ENCODE measurements around the gene DIAPH1.

Gene DIAPH1

DNA sequence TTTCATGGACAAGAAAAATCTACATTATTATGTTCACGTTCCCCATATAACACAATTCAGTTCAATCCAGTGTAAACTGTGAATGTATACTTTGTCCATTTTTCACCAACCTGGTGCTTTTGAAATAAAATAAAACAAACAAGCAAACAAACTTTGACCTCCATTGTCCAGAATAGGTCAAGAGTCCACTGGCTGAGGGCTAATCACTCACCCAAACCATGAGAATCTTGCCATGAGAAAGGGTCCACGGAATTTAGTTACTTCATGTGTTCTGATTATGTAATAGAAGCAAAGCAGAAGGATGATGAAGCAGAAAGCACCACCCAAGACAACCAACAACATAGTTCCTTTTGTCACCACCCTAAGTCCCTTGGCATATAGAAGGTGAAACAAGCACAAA, 28.7 kb downstream of the DIAPH1 start:
- H2BK5ac ChIP-seq (ENCODE audit: low read depth, low read length, poor library complexity, severe bottlenecking) = no peak overlapping the region
- H3K27ac ChIP-seq (ENCODE audit: low read length, poor library complexity, severe bottlenecking) = no peak overlapping the region
- no peaks in the 10 kb centered on the region for H3K27me3 ChIP-seq (ENCODE audit: control insufficient read depth in 1 of 2, insufficient read depth in 1 of 2, low read length in 2 of 2)
- peaks cover 6 to 26% of the 10 kb centered on the region in 2 experiments for H3K36me3 ChIP-seq (ENCODE audit: control insufficient read depth in 1 of 2, insufficient read depth in 2 of 2, low read depth in 1 of 2, low read length in 2 of 2)
- H3K79me1 ChIP-seq (replicated peaks; ENCODE audit: low read length, poor library complexity, severe bottlenecking) = peaks cover 30% of the 10 kb centered on the region
- no peak overlapping the region for H2BK120ac ChIP-seq (ENCODE audit: low read depth, low read length)
- H3K18ac ChIP-seq (ENCODE audit: low read depth in 1 of 2, low read length in 2 of 2) = no peak overlapping the region
- H3K14ac ChIP-seq (ENCODE audit: low read length in 2 of 2) = no peak overlapping the region
- DNase-seq = no peak
- no peak overlapping the region for H3K4me3 ChIP-seq (ENCODE audit: insufficient read depth in 1 of 2, low read depth in 1 of 2, low read length in 2 of 2)
- no peak overlapping the region for H4K8ac ChIP-seq (ENCODE audit: low read length)
- no peak overlapping the region for H2AK5ac ChIP-seq (ENCODE audit: low read length, severe bottlenecking)
- H2AFZ ChIP-seq (ENCODE audit: low read depth, low read length) = no peak overlapping the region
- no peak overlapping the region for H4K91ac ChIP-seq (ENCODE audit: low read length)
- no peaks in the 10 kb centered on the region for H3K9me3 ChIP-seq (ENCODE audit: control insufficient read depth, low read length)
- no peaks in the 10 kb centered on the region for H3K4me1 ChIP-seq (ENCODE audit: control insufficient read depth, insufficient read depth, low read depth, low read length)
- WGBS = 100% methylated on average over 1 of the region's 2 CpGs
- H2BK12ac ChIP-seq (ENCODE audit: low read length in 2 of 2) = no peak overlapping the region
- H3K9ac ChIP-seq (ENCODE audit: low read length) = no peak overlapping the region
- H3K4me2 ChIP-seq (ENCODE audit: low read length, poor library complexity, severe bottlenecking) = no peak overlapping the region
- H3K4ac ChIP-seq (ENCODE audit: low read depth in 1 of 2, low read length in 2 of 2) = no peak overlapping the region
- H3K23ac ChIP-seq (ENCODE audit: low read length in 2 of 2) = no peak overlapping the region
- H2BK15ac ChIP-seq (ENCODE audit: low read depth, poor library complexity, severe bottlenecking) = no peak overlapping the region

GRCh38 chr5:141586246-141586645, 32.6 kb downstream of the DIAPH1 start:
- no peak overlapping the region for H3K14ac ChIP-seq (ENCODE audit: low read length in 2 of 2)
- H3K4me1 ChIP-seq (ENCODE audit: control insufficient read depth, insufficient read depth, low read depth, low read length) = no peaks in the 10 kb centered on the region
- no peak overlapping the region for H3K4me2 ChIP-seq (ENCODE audit: low read length, poor library complexity, severe bottlenecking)
- no peak overlapping the region for H2BK15ac ChIP-seq (ENCODE audit: low read depth, poor library complexity, severe bottlenecking)
- H3K27me3 ChIP-seq (ENCODE audit: control insufficient read depth in 1 of 2, insufficient read depth in 1 of 2, low read length in 2 of 2) = no peaks in the 10 kb centered on the region
- H3K4ac ChIP-seq (ENCODE audit: low read depth in 1 of 2, low read length in 2 of 2) = no peak overlapping the region
- no peak overlapping the region for H2AK5ac ChIP-seq (ENCODE audit: low read length, severe bottlenecking)
- no peak overlapping the region for H2AFZ ChIP-seq (ENCODE audit: low read depth, low read length)
- no peak overlapping the region for H3K27ac ChIP-seq (ENCODE audit: low read length, poor library complexity, severe bottlenecking)
- 95% methylated on average over 1 of the region's 1 CpG for WGBS
- no peak overlapping the region for H4K91ac ChIP-seq (ENCODE audit: low read length)
- no peak overlapping the region for H3K18ac ChIP-seq (ENCODE audit: low read depth in 1 of 2, low read length in 2 of 2)
- H3K36me3 ChIP-seq (ENCODE audit: control insufficient read depth in 1 of 2, insufficient read depth in 2 of 2, low read depth in 1 of 2, low read length in 2 of 2) = peaks cover 5 to 55% of the 10 kb centered on the region in 2 experiments
- no peak for DNase-seq
- H3K79me1 ChIP-seq (replicated peaks; ENCODE audit: low read length, poor library complexity, severe bottlenecking) = peaks cover 24% of the 10 kb centered on the region
- H4K8ac ChIP-seq (ENCODE audit: low read length) = no peak overlapping the region
- H2BK120ac ChIP-seq (ENCODE audit: low read depth, low read length) = no peak overlapping the region
- H3K4me3 ChIP-seq (ENCODE audit: insufficient read depth in 1 of 2, low read depth in 1 of 2, low read length in 2 of 2) = no peak overlapping the region
- H3K9me3 ChIP-seq (ENCODE audit: control insufficient read depth, low read length) = no peaks in the 10 kb centered on the region
- H2BK5ac ChIP-seq (ENCODE audit: low read depth, low read length, poor library complexity, severe bottlenecking) = no peak overlapping the region
- H2BK12ac ChIP-seq (ENCODE audit: low read length in 2 of 2) = no peak overlapping the region
- no peak overlapping the region for H3K23ac ChIP-seq (ENCODE audit: low read length in 2 of 2)
- H3K9ac ChIP-seq (ENCODE audit: low read length) = no peak overlapping the region

DNA sequence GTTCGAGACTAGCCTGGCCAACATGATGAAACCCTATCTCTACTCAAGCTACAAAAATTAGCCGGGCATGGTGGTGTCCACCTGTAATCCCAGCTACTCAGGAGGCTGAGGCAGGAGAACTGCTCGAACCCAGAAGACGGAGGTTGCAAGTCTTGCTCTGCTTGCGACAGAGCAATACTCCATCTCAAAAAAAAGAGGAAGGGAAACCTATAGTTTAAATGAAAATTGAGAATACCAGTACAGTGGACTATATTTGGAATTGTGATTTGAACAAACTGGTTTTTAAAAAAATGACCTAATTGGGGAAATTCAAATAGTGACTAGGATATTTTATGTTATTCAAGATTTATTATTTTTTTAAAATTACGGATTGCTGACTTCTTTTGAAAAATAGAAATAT, 33.2 kb downstream of the DIAPH1 start:
- over 99% methylated on average over 5 of the region's 6 CpGs for WGBS
- H2BK120ac ChIP-seq (ENCODE audit: low read depth, low read length) = no peak overlapping the region
- H3K18ac ChIP-seq (ENCODE audit: low read depth in 1 of 2, low read length in 2 of 2) = no peak overlapping the region
- no peak overlapping the region for H3K9ac ChIP-seq (ENCODE audit: low read length)
- no peak overlapping the region for H3K4ac ChIP-seq (ENCODE audit: low read depth in 1 of 2, low read length in 2 of 2)
- H3K4me1 ChIP-seq (ENCODE audit: control insufficient read depth, insufficient read depth, low read depth, low read length) = no peaks in the 10 kb centered on the region
- H2AK5ac ChIP-seq (ENCODE audit: low read length, severe bottlenecking) = no peak overlapping the region
- no peak overlapping the region for H2BK5ac ChIP-seq (ENCODE audit: low read depth, low read length, poor library complexity, severe bottlenecking)
- H3K9me3 ChIP-seq (ENCODE audit: control insufficient read depth, low read length) = no peaks in the 10 kb centered on the region
- H3K4me3 ChIP-seq (ENCODE audit: insufficient read depth in 1 of 2, low read depth in 1 of 2, low read length in 2 of 2) = no peak overlapping the region
- no peak overlapping the region for H2BK15ac ChIP-seq (ENCODE audit: low read depth, poor library complexity, severe bottlenecking)
- H3K4me2 ChIP-seq (ENCODE audit: low read length, poor library complexity, severe bottlenecking) = no peak overlapping the region
- peaks cover 20% of the 10 kb centered on the region for H3K79me1 ChIP-seq (replicated peaks; ENCODE audit: low read length, poor library complexity, severe bottlenecking)
- no peak overlapping the region for H4K91ac ChIP-seq (ENCODE audit: low read length)
- H2BK12ac ChIP-seq (ENCODE audit: low read length in 2 of 2) = no peak overlapping the region
- no peak overlapping the region for H3K27ac ChIP-seq (ENCODE audit: low read length, poor library complexity, severe bottlenecking)
- peaks cover 7 to 61% of the 10 kb centered on the region in 2 experiments for H3K36me3 ChIP-seq (ENCODE audit: control insufficient read depth in 1 of 2, insufficient read depth in 2 of 2, low read depth in 1 of 2, low read length in 2 of 2)
- H4K8ac ChIP-seq (ENCODE audit: low read length) = no peak overlapping the region
- no peak overlapping the region for H2AFZ ChIP-seq (ENCODE audit: low read depth, low read length)
- no peak for DNase-seq
- no peak overlapping the region for H3K14ac ChIP-seq (ENCODE audit: low read length in 2 of 2)
- H3K27me3 ChIP-seq (ENCODE audit: control insufficient read depth in 1 of 2, insufficient read depth in 1 of 2, low read length in 2 of 2) = no peaks in the 10 kb centered on the region
- H3K23ac ChIP-seq (ENCODE audit: low read length in 2 of 2) = no peak overlapping the region

- Histone ChIP-seq H3K4ac (ENCODE audit: low read depth in 1 of 2, low read length in 2 of 2) (no peak overlapping the region), H3K23ac (ENCODE audit: low read length in 2 of 2) (no peak overlapping the region), H3K9ac (ENCODE audit: low read length) (no peak overlapping the region), H2AK5ac (ENCODE audit: low read length, severe bottlenecking) (no peak overlapping the region), H3K79me1 (replicated peaks; ENCODE audit: low read length, poor library complexity, severe bottlenecking) (peaks cover 5% of the 10 kb centered on the region), H3K27me3 (ENCODE audit: control insufficient read depth in 1 of 2, insufficient read depth in 1 of 2, low read length in 2 of 2) (no peaks in the 10 kb centered on the region), H2BK15ac (ENCODE audit: low read depth, poor library complexity, severe bottlenecking) (no peak overlapping the region), H2BK120ac (ENCODE audit: low read depth, low read length) (no peak overlapping the region), H3K4me1 (ENCODE audit: control insufficient read depth, insufficient read depth, low read depth, low read length) (peaks cover 8% of the 10 kb centered on the region), H4K8ac (ENCODE audit: low read length) (no peak overlapping the region), H3K14ac (ENCODE audit: low read length in 2 of 2) (no peak overlapping the region), H4K91ac (ENCODE audit: low read length) (no peak overlapping the region), H3K4me3 (ENCODE audit: insufficient read depth in 1 of 2, low read depth in 1 of 2, low read length in 2 of 2) (no peak overlapping the region), H3K27ac (ENCODE audit: low read length, poor library complexity, severe bottlenecking) (no peak overlapping the region), H2BK5ac (ENCODE audit: low read depth, low read length, poor library complexity, severe bottlenecking) (no peak overlapping the region), H2AFZ (ENCODE audit: low read depth, low read length) (no peak overlapping the region), H3K4me2 (ENCODE audit: low read length, poor library complexity, severe bottlenecking) (no peak overlapping the region), H3K36me3 (ENCODE audit: control insufficient read depth in 1 of 2, insufficient read depth in 2 of 2, low read depth in 1 of 2, low read length in 2 of 2) (peaks cover 9 to 85% of the 10 kb centered on the region in 2 experiments), H2BK12ac (ENCODE audit: low read length in 2 of 2) (no peak overlapping the region), H3K9me3 (ENCODE audit: control insufficient read depth, low read length) (no peaks in the 10 kb centered on the region), H3K18ac (ENCODE audit: low read depth in 1 of 2, low read length in 2 of 2) (no peak overlapping the region)
- no peak for DNase-seq
- WGBS = 100% methylated on average over 1 of the region's 2 CpGs
Measured at GRCh38 chr5:141574122-141574510, 44.7 kb downstream of the DIAPH1 start.

All from mesenchymal stem cell (in vitro differentiated cells and primary cell).